ENCODE results near the gene RAB21. TPM values are rescaled to one million over a fixed set of nuclear protein-coding genes. Genes with fewer than 3 reads are reported as not detected.
A peak's percentile ranks its signal among the peaks of the same experiment; 100 is the strongest.

The RAB21 gene
- total RNA-seq (10 to 100 TPM; 18.4 to 38.1 (median 25.5) TPM), polyA plus RNA-seq (10 to 100 TPM in 1 of 2 donors, 1 to 10 TPM in 1; 4.0 to 11.0 TPM)

GRCh38 chr12:71754461-71755145, at the start of gene RAB21:
Gene RAB21 (plus strand): TSS chr12:71754863. CDS start chr12:71755130, 267 bp downstream.
- DNase-seq (peak; percentile 97 to 99 (median 98)), ATAC-seq (peak; percentile 95 to 98 (median 97)), FAIRE-seq (peak; percentile 75)
- Histone ChIP-seq H3K4me1 (peaks cover 7 to 19% (median 10%) of the 10 kb centered on the region in 3 donors), H3K4me3 (peak within 1 kb of the TSS; percentile 49 to 78 (median 75)), H3K27me3 (no peaks in the 10 kb centered on the region), H3K9me3 (no peaks in the 10 kb centered on the region), H3K27ac (peak within 1 kb of the TSS; percentile 92 to 98 (median 96)), H3K36me3 (no peaks in the 10 kb centered on the region)
- TF ChIP-seq CTCF (IDR thresholded peaks at IDR 0.05) = peak in 3 of 4 donors; percentile 13 to 34 (median 18)
- WGBS, 2 donors = 1% methylated on average over 41 to 56 of the region's 56 CpGs
- intact Hi-C loops (cut with DNase I) = no loop called here

- Histone ChIP-seq H3K4me3 (no peak overlapping the region), H3K9me3 (no peaks in the 10 kb centered on the region), H3K4me1 (no peaks in the 10 kb centered on the region), H3K27me3 (no peaks in the 10 kb centered on the region), H3K36me3 (no peaks in the 10 kb centered on the region), H3K27ac (no peak overlapping the region)
- no peak for ATAC-seq
- TF ChIP-seq CTCF (IDR thresholded peaks at IDR 0.05) = no peak
- intact Hi-C loops (cut with DNase I) = no loop called here
- WGBS, 2 donors = 82% methylated on average over 2 of the region's 2 CpGs
- DNase-seq = no peak
- no peak for FAIRE-seq
These were observed 49.7 kb upstream of the RAB21 start for GRCh38 chr12:71704920-71705319.

GRCh38 chr12:71708658-71709057, 46.0 kb upstream of the RAB21 start:
- H3K4me3 ChIP-seq = no peak overlapping the region
- WGBS, 2 donors = 98 to 100% methylated on average over 1 of the region's 1 CpG
- TF ChIP-seq CTCF (IDR thresholded peaks at IDR 0.05) = no peak
- no peaks in the 10 kb centered on the region for H3K9me3 ChIP-seq
- intact Hi-C loops (cut with DNase I) = no loop called here
- no peak for ATAC-seq
- H3K27ac ChIP-seq = no peak overlapping the region
- H3K36me3 ChIP-seq = no peaks in the 10 kb centered on the region
- no peak for FAIRE-seq
- no peaks in the 10 kb centered on the region for H3K27me3 ChIP-seq
- DNase-seq = no peak
- no peaks in the 10 kb centered on the region for H3K4me1 ChIP-seq

- FAIRE-seq (no peak), DNase-seq (no peak), ATAC-seq (no peak)
- H3K36me3 ChIP-seq = no peaks in the 10 kb centered on the region
- intact Hi-C loops (cut with DNase I) = no loop called here
- H3K27ac ChIP-seq = no peak overlapping the region
- H3K9me3 ChIP-seq = no peaks in the 10 kb centered on the region
- no peaks in the 10 kb centered on the region for H3K4me1 ChIP-seq
- WGBS, 2 donors = 94 to 97% methylated on average over 7 of the region's 7 CpGs
- TF ChIP-seq CTCF (IDR thresholded peaks at IDR 0.05) = no peak
- no peak overlapping the region for H3K4me3 ChIP-seq
- no peaks in the 10 kb centered on the region for H3K27me3 ChIP-seq
These were observed 44.2 kb upstream of the RAB21 start for GRCh38 chr12:71710276-71711125.
